T-cell (primary cell): Measurements from ENCODE around the gene SMPDL3B. TPM values are rescaled to one million over a fixed set of nuclear protein-coding genes. Genes with fewer than 3 reads are reported as not detected.
"Not testable (repeated sequence)": the region's sequence is repeated elsewhere in the genome, so short reads cannot be mapped to it uniquely, and the experiment has no call there.

ENCODE experiments used
- ATAC-seq, 4 experiments: fragments of 200-7000 bp in 3 of 4; fragments of 150-1000 bp in 1 of 4; cut with Tn5 transposase; replicated peaks in 1 of 4; 1 replicate in 3 of 4; 2 replicates in 1 of 4; pipeline ENCODE4 v1.10.0; 2021; ENCODE audit warnings: moderate library complexity in 3 of 4, mild to moderate bottlenecking in 2 of 4, moderate number of reproducible peaks in 1 of 4
- CTCF ChIA-PET, 2 donors: fragments of 300-600 bp; sonication (Branson Sonifier 250); formaldehyde crosslinking; loops; one replicate each; lab custom pipeline; 2022; ENCODE audit warnings: antibody characterized with exemption in 2 of 2; lab: Charles Lee
- POLR2A ChIA-PET, 2 donors: fragments of 300-600 bp; sonication (Branson Sonifier 250); formaldehyde crosslinking; loops; one replicate each; lab custom pipeline; 2022; ENCODE audit warnings: antibody characterized with exemption in 2 of 2; lab: Charles Lee
- DNase-seq, 35 experiments: peaks; one replicate each; pipeline versions ENCODE4 v3.0.0 to v3.0.0-alpha.2; 2013 to 2023
- H3K27ac ChIP-seq: one replicate; pipeline ENCODE4 v1.5.1; 2013; ENCODE audit warnings: low read length
- H3K27me3 ChIP-seq, 2 experiments: replicated peaks in 1 of 2; 1 replicate in 1 of 2; 2 replicates in 1 of 2; pipeline versions ENCODE4 v1.6.1 to v1.7.0; 2013; ENCODE audit warnings: low read length in 1 of 2, mixed read lengths in 1 of 2; ENCODE audit not compliant: control insufficient read depth in 2 of 2, insufficient read depth in 2 of 2; ENCODE audit errors: extremely low read depth in 1 of 2
- H3K36me3 ChIP-seq, 2 donors: 1 replicate in 1 of 2; 2 replicates in 1 of 2; pipeline versions ENCODE4 v1.6.1 to v1.7.0; 2013; ENCODE audit warnings: low read length in 1 of 2; ENCODE audit not compliant: control insufficient read depth in 2 of 2, insufficient read depth in 1 of 2; ENCODE audit errors: extremely low read depth in 1 of 2
- H3K4me1 ChIP-seq, 2 experiments: 1 replicate in 1 of 2; 2 replicates in 1 of 2; pipeline versions ENCODE4 v1.6.1 to v1.7.0; 2013; ENCODE audit warnings: low read length in 2 of 2, mixed read lengths in 1 of 2; ENCODE audit not compliant: insufficient read depth in 2 of 2, control insufficient read depth in 1 of 2; ENCODE audit errors: extremely low read depth in 1 of 2
- H3K4me3 ChIP-seq, 2 donors: 1 replicate in 1 of 2; 2 replicates in 1 of 2; pipeline versions ENCODE4 v1.5.1 to v1.7.0; 2013; ENCODE audit warnings: mild to moderate bottlenecking in 2 of 2, low read length in 1 of 2, moderate library complexity in 1 of 2; ENCODE audit not compliant: control insufficient read depth in 1 of 2; ENCODE audit errors: extremely low read depth in 1 of 2
- H3K9me3 ChIP-seq: 2 replicates; pipeline ENCODE4 v1.7.0; 2013
- H3K27ac Mint-ChIP-seq, 2 donors: one replicate each; pipeline ENCODE4 v1.8.0; 2020 to 2021; ENCODE audit warnings: mild to moderate bottlenecking in 2 of 2, mixed read lengths in 2 of 2
- H3K27me3 Mint-ChIP-seq, 2 donors: one replicate each; pipeline ENCODE4 v1.8.0; 2021 to 2022; ENCODE audit warnings: mixed read lengths in 2 of 2
- H3K36me3 Mint-ChIP-seq: one replicate; pipeline ENCODE4 v1.8.0; 2021; ENCODE audit warnings: mixed read lengths
- H3K4me1 Mint-ChIP-seq, 3 donors: one replicate each; pipeline ENCODE4 v1.8.0; 2020 to 2022; ENCODE audit warnings: mixed read lengths in 3 of 3, mild to moderate bottlenecking in 1 of 3
- H3K4me3 Mint-ChIP-seq, 3 donors: one replicate each; pipeline ENCODE4 v1.8.0; 2020 to 2022; ENCODE audit warnings: mild to moderate bottlenecking in 3 of 3, mixed read lengths in 3 of 3, moderate library complexity in 3 of 3
- H3K9me3 Mint-ChIP-seq, 3 donors: one replicate each; pipeline ENCODE4 v1.8.0; 2020 to 2022; ENCODE audit warnings: mixed read lengths in 3 of 3
- WGBS: methylation state at CpG from one replicate; pipeline ENCODE4 v1.1.5; 2013; ENCODE audit warnings: missing lambda C conversion rate; ENCODE audit not compliant: insufficient coverage; 5-methylcytosine and 5-hydroxymethylcytosine counted together
- total RNA-seq, 35 experiments: library from RNA in 6 of 35; stranded (reverse) in 6 of 35; fragments of 120-200 nt in 1 of 35; gene quantifications; one replicate each; pipeline versions ENCODE4 v1.2.1 to v1.2.4 and lab custom pipeline; 2013 to 2026

The SMPDL3B gene
- total RNA-seq, 5 donors from 2014 or later (not counting 1 experiment from before 2014, with no cell fraction given): 0.22 to 0.44 (median 0.33) TPM; not detected in 1

GRCh38 chr1:28003117-28003516 lies 68.3 kb downstream of the SMPDL3B start:
- H3K9me3 Mint-ChIP-seq, H3K27me3 ChIP-seq, H3K27me3 Mint-ChIP-seq, H3K4me1 ChIP-seq, DNase-seq, H3K4me3 ChIP-seq, H3K27ac ChIP-seq, ATAC-seq, H3K9me3 ChIP-seq, CTCF ChIA-PET, H3K27ac Mint-ChIP-seq, H3K4me3 Mint-ChIP-seq, H3K4me1 Mint-ChIP-seq: not testable (repeated sequence)
- POLR2A ChIA-PET: interaction anchor here in 1 of 2 donors (0.6 kb wide), 1 partner anchor 122 kb away, joined by 3 read pairs; no protein-coding TSS in a partner anchor
- peaks cover 40% of the 10 kb centered on the region for H3K36me3 Mint-ChIP-seq
- H3K36me3 ChIP-seq: peaks cover 4 to 47% of the 10 kb centered on the region in 2 donors
- WGBS: no CpG with 5 or more reads among the region's 8 CpGs

Other genes starting within 250 kb of the SMPDL3B start
- 10 to 100 TPM; 18.1 to 23.4 (median 21.2) TPM for gene FAM76A, start 209.0 kb upstream of the SMPDL3B start, total RNA-seq
- gene STX12, start 161.8 kb upstream of the SMPDL3B start, total RNA-seq: 10 to 100 TPM; 21.2 to 31.4 (median 27.4) TPM
- gene PPP1R8, start 104.2 kb upstream of the SMPDL3B start, total RNA-seq: 10 to 100 TPM; 20.5 to 48.1 (median 40.5) TPM
- 100 to 1,000 TPM in 2 of 5 donors, 10 to 100 TPM in 3; 39.0 to 124 (median 94.8) TPM for gene THEMIS2, start 62.5 kb upstream of the SMPDL3B start, total RNA-seq
- gene RPA2, start 20.4 kb upstream of the SMPDL3B start, total RNA-seq: 10 to 100 TPM; 36.1 to 68.9 (median 53.5) TPM
- 10 to 100 TPM in 3 of 5 donors, 1 to 10 TPM in 2; 7.7 to 18.3 (median 14.4) TPM for gene XKR8, start 25.0 kb downstream of the SMPDL3B start, total RNA-seq
- gene EYA3, start 153.6 kb downstream of the SMPDL3B start, total RNA-seq: 10 to 100 TPM; 15.0 to 20.2 (median 16.7) TPM
- gene PTAFR, start 241.7 kb downstream of the SMPDL3B start, total RNA-seq: 1 to 10 TPM in 2 of 5 donors, under 1 TPM in 3; 0.37 to 3.8 (median 0.95) TPM